GM10266 (cell line): Measurements from ENCODE around the gene GLUD2.

Experiments used
- DNase-seq: peaks from one replicate; pipeline ENCODE4 v3.0.0; 2012; ENCODE audit errors: extremely low spot score
- TF ChIP-seq, protein P1 (sequence below): IDR thresholded peaks from 2 replicates; pipeline ENCODE4 v1.5.1; 2012; ENCODE audit warnings: mild to moderate bottlenecking, low read depth; ENCODE audit not compliant: control insufficient read depth, insufficient read depth; ENCODE audit errors: missing control alignments

GLUD2 gene

DNA sequence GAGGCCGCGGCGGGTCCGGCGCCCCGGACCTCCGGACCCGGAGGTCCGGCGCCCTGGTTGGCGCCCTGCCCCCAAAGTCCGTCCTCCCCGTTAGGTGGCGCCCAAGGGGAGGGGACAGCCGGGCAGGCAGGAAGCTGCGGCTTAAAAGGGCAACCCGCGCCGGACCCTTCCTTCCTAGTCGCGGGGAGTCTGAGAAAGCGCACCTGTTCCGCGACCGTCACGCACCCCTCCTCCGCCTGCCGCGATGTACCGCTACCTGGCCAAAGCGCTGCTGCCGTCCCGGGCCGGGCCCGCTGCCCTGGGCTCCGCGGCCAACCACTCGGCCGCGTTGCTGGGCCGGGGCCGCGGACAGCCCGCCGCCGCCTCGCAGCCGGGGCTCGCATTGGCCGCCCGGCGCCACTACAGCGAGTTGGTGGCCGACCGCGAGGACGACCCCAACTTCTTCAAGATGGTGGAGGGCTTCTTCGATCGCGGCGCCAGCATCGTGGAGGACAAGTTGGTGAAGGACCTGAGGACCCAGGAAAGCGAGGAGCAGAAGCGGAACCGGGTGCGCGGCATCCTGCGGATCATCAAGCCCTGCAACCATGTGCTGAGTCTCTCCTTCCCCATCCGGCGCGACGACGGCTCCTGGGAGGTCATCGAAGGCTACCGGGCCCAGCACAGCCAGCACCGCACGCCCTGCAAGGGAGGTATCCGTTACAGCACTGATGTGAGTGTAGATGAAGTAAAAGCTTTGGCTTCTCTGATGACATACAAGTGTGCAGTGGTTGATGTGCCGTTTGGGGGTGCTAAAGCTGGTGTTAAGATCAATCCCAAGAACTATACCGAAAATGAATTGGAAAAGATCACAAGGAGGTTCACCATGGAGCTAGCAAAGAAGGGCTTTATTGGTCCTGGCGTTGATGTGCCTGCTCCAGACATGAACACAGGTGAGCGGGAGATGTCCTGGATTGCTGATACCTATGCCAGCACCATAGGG, at the start of gene GLUD2:
TSS of gene GLUD2 (plus strand) at position 170 of the 979 bp plus-strand sequence. CDS start at position 245, 75 bp downstream.
- TF ChIP-seq, protein P1, sequence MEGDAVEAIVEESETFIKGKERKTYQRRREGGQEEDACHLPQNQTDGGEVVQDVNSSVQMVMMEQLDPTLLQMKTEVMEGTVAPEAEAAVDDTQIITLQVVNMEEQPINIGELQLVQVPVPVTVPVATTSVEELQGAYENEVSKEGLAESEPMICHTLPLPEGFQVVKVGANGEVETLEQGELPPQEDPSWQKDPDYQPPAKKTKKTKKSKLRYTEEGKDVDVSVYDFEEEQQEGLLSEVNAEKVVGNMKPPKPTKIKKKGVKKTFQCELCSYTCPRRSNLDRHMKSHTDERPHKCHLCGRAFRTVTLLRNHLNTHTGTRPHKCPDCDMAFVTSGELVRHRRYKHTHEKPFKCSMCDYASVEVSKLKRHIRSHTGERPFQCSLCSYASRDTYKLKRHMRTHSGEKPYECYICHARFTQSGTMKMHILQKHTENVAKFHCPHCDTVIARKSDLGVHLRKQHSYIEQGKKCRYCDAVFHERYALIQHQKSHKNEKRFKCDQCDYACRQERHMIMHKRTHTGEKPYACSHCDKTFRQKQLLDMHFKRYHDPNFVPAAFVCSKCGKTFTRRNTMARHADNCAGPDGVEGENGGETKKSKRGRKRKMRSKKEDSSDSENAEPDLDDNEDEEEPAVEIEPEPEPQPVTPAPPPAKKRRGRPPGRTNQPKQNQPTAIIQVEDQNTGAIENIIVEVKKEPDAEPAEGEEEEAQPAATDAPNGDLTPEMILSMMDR, result peak; percentile 30
- DNase-seq, result peak; percentile 46

DNA sequence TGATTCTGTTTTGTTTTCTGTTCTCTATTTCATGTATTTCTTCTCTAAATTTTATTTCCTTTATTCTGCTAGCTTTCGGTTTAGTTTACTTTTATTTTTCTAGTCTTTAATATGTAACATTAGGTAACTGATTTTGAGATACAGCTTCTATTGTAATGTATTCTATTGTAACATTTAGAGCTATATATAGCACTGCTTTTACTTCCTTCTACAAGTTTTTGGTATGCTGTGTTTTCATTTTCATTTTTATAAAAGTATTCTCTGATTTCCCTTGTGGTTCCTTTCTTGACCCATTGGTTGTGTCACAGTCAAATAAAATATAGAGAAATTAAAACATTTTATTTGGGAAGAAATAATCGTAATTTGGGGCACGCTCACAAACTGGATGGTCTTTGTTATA, 48.0 kb upstream of the GLUD2 start:
- TF ChIP-seq, protein P1, result no peak
- no peak for DNase-seq

DNA sequence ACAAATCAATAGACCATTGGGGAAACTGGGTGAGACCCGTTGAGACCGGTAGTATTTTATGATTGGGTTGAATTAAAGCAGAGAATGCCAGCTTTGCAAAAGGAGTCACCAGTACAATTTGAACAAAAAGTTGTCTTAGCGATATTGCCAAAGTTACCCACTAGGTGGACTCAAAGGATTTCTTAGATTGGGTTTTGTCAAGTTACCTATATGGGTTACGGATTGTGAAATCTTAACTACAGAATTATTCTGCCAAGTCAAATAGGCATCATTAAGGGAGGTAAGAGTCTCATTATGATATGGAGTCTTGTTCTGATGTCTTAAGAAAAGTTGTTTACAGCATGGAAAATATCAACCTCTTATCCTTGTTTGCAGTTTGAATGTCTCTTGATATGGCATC, 46.8 kb upstream of the GLUD2 start:
- peak; percentile 3 for DNase-seq
- TF ChIP-seq, protein P1, result peak; percentile 11

DNA sequence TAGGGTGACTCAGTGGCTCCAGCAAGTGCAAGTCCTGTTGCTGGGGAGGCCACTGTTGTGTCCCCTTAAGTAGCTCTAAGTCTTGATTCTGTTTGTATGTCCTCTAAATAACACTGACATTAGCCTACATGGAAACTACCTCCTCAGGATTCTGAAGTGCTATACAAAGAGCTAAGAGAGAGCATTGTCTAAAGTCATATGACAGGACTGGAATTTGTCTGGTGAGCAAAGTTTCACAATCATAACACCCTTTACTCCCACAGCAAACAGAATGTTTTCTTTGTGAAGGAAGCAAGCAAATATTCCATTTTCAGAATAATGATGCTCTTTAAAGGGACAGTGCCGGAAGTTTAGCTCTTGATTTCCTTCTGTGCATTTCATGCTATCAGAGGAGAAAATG, 38.5 kb upstream of the GLUD2 start:
- TF ChIP-seq, protein P1, result no peak
- no peak for DNase-seq

DNA sequence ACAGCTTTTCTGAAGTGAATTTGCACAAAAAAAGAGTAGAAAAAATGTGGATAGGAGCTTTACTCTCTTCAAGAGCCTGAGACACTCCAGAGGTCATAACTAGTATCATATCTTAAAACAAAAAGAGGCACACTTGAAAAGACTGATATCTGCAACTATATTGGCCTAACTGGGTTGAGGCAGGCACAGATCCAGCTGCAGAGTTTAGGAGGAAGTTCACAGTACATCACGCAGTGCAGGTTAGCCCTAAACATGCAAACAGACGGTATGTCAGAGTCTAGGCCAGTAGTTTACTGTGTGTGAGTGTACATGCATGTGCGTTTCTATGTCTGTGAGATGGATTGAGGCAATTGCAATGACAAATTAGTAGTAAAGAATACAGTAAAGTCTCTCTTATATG, 37.6 kb upstream of the GLUD2 start:
- TF ChIP-seq, protein P1, result no peak
- DNase-seq, result no peak

DNA sequence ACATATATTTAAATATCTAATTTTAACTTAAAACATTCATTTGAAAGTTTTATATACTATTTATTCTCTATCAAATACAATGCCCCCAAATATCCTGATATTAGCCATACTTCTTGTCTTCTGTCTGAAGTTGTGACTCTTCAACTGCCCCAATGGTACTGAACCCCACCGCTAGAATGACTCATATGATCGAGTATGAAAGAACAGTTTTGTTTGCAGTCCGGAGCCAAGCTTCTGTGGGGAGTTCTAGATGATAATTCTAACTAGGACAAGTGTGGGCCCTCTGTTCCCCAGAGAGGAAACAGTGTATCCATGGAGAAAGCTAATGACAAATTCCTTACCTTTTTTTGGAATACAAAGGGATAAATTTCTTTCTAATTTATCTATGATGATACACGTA, 37.2 kb upstream of the GLUD2 start:
- TF ChIP-seq, protein P1, result no peak
- no peak for DNase-seq

DNA sequence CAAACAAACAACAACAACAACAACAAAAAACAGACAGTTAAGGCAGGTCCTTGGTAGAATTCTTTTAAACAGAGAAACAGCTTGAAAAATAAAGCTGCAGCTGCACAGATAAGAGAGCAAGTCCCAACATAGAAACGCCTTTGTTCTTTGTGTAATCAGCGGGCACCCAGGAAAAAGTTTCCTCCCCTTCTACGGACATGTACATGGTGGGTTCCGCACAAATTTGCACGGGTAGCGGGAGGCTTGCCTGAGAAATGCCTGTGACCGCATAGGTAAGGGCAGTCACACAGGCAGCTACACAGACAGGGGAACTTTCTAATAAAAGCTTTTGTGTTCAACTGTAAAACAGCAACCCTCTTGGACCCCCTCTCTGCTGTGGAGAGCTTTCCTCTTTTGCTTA, 36.2 kb upstream of the GLUD2 start:
- TF ChIP-seq, protein P1, result no peak
- DNase-seq, result no peak
